HG02840 (cell line): ENCODE results near the gene HLA-A.
"Not testable (repeated sequence)": the region's sequence is repeated elsewhere in the genome, so short reads cannot be mapped to it uniquely, and the experiment has no call there.

Source experiments
- ATAC-seq: cut with Tn5 transposase; IDR thresholded peaks from one replicate; pipeline ENCODE4 v1.9.1; 2021; ENCODE audit warnings: mild to moderate bottlenecking, moderate library complexity, moderate number of reproducible peaks; ENCODE audit not compliant: unreplicated experiment, low FRiP score

HLA-A gene

GRCh38 chr6:29942275-29943052 is at the start of gene HLA-A:
TSS of gene HLA-A (plus strand) at chr6:29942532. CDS start at chr6:29942554, 22 bp downstream.
- ATAC-seq: peak; percentile 86

DNA sequence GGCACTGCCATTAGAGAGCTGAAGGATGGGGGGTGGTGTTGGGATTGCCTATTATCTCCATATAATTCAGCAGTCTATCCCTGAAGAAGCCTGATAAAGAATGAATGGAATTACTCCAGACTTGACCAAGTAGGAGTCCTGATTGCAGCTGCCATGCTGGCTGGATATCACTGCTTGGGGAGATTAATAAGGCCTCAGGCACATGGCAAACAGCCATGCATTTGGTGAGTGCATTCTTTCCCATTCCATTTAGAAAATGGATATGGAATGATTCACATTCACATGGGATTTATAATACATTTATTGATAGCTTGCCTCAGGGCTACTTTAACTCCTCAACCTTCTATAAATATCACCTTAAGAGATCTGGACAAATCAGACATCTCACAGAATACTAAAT is 49.6 kb upstream of the HLA-A start:
- no peak for ATAC-seq

DNA sequence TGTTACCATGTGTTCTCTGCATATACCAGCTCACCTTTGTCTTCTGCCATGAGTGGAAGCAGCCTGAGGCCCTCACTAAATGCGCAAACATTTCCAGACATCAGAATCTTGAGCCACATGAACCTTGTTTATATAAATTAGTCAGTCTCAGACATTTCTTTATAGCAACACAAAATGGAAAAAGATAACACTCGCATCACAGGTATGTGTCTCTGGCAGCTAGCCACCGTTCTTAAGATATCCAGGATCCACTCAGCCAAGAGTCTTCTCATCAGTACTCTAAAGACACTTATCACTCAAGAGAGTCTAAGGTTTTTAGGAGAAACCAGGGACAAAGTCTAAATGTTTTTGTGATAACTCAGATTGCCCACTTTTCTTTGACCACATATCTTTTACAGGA is 43.1 kb upstream of the HLA-A start:
- ATAC-seq: no peak

DNA sequence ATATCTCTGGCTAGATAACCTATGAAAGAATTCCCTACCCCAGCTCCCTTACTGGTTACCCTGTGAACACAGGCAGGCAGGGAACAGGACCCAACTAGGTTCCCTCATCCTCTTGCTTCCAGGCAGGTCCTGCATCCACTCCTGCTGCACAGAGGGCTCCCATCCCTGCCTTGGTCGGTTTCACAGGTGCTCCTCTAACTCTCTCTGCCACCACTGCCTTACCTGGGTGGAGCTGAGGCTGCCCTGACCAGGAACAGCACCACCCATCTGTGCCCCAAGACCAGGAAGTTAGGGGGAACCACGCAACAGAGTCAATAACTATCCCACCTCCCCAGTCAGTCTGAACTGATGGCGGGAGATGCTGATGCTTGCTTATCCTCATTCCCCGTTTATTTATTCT is 37.0 kb upstream of the HLA-A start:
- no peak for ATAC-seq

GRCh38 chr6:29907637-29908340 is 34.5 kb upstream of the HLA-A start:
- ATAC-seq: no peak

DNA sequence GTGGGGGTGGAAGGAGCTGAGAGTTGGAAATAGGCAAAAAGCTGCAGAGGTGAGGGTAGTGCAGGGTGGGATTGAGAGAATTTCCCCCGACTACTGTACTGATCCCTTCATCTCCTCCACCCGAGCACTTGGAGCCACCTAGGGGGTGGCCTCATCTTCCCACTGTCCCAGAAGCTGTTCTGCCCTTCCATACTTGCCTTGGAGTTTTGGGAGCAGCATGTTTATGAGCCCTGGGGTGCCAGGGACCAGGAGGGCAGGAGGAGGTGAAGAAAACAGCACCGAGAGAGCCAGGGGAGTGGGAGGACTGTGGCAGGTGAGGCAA is 34.0 kb upstream of the HLA-A start:
- ATAC-seq: no peak

GRCh38 chr6:29908710-29909109 is 33.6 kb upstream of the HLA-A start:
- no peak for ATAC-seq

DNA sequence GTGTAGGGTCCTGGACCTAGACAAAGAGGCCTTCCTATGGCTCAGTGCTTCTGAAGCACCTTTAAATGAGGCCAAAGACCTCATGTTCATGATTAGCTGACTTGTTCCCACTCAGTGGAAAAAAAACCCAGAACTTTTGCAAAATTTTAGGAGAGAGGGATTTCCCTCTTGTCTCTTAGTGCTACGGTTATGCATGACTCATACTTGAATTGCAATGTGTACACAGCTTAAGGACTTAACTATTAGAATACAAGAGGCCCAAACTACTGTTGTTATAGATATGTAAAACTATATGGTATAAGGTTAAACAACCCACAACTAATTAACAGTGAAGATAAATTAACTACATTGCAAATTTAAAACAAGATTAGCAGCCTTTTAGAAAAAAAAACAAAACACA is 32.3 kb upstream of the HLA-A start:
- ATAC-seq: no peak

GRCh38 chr6:29912840-29913239 is 29.5 kb upstream of the HLA-A start:
- no peak for ATAC-seq

GRCh38 chr6:29916741-29917140 is 25.6 kb upstream of the HLA-A start:
- no peak for ATAC-seq

GRCh38 chr6:29917857-29918256 is 24.5 kb upstream of the HLA-A start:
- no peak for ATAC-seq

DNA sequence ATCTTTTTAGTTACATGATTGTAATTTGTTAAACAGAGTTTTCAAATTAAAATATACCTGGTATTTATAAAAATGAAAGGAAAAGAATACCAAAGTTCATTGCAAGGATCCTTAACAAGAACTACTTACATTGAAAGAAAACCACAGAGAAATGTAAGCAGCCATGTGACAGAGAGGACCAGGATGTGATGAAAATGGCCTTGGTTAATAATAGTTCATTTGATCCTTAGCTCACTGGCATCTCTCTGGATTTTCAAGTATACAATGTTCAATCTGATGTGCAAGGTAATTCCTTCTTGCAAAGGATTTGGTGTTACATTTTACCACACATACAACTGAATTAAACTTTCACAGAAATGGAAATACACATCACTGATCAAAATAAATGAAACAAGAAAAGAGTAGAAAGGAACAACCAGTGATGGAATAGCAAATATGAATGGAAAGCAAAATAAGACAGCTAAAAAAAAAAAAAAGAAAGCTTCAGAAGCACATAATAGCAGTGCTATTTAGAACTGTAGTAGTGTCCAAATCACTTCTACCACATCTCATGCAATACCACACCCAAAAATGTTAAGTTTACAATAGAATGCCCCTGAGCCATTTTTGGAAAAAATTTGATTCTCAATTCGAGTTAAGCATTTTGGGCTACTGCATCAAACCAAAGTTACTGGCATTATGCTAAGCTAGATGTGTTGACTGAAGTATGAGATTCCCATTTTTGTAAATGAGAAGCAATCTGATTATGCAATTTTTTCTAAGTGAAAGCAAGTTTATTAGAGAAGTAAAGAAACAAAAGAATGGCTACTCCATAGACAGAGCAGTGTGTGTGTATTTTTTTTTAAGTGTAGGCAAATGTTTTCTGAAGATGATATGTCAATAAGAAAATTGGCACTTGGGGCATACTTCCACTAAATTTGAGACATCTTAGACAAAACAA is 22.6 kb upstream of the HLA-A start:
- no peak for ATAC-seq

- no peak for ATAC-seq
Observed at GRCh38 chr6:29924287-29924686, 18.0 kb upstream of the HLA-A start.

DNA sequence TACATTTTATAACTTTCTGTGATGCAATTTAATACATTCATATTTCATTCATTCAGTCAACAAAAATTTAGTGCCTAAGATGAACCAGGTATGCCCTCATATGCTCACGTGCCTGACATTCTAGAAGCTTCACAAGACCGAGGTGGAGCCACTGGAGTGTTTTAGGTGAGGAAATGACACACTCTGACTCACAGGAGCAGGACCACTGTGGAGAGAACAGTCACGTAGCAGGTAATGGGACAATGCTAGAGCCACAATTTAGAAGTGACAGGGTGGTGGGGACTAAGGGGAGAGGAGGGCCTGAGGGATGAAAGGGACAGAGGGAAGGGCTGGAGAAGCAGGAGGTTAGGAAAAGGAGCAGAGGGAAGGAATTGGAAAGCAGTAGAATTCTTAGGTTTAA is 17.6 kb upstream of the HLA-A start:
- no peak for ATAC-seq

GRCh38 chr6:29925321-29925720 is 17.0 kb upstream of the HLA-A start:
- no peak for ATAC-seq

DNA sequence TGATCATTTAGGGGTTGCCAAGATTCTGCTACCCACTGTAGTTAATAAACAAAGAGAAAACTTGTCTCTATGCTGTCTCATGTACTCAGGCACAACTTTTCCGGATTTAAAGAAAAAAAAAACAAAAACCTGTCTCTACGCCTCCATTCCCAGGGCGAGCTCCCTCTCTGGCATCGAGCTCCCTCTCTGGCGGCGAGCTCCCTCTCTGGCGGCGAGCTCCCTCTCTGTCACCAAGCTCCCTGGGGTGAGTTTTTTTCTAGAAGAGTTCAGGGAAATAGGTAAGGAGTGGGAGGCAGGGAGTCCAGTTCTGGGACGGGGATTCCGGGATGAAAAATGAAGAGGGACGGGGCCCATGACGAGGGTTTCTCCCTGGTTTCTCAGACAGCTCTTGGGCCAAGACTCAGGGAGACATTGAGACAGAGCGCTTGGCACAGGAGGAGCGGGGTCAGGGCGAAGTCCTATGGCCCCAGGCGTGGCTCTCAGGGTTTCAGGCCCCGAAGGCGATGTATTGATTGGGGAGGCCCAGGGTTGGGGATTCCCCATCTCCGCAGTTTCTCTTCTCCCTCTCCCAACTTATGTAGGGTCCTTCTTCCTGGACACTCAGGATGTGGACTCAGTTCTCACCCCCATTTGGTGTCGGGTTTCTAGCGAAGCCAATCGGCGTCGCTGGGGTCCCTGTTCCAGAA is 16.5 kb upstream of the HLA-A start:
- no peak for ATAC-seq

DNA sequence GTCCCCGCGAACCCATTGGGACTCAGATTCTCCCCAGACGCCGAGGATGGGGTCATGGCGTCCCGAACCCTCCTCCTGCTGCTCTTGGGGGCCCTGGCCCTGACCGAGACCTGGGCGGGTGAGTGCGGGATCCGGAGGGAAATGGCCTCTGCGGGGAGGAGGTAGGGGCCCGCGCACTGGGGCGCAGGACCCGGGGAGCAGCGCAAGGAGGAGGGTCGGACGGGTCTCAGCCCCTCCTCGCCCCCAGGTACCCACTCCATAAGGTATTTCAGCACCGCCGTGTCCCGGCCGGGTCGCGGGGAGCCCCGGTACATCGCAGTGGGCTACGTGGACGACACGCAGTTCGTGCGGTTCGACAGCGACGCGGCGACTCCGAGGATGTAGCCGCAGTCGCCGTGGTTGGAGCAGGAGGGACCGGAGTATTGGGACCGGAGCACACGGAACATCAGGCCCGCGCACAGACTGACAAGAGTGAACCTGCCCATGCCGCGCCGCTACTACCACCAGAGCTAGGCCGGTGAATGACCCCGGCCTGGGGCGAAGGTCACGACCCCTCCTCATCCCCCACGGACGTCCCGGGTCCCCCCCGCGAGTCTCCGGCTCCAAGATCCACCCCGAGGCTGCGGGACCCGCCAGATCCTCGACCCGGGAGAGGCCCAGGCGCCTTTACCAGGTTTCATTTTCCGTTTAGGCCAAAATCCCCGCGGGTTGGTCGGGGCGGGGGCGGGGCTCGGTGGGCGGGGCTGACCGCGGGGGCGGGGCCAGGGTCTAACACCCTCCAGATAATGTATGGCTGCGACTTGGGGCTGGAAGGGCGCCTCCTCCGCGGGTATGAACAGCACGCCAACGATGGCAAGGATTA is 15.7 kb upstream of the HLA-A start:
- ATAC-seq: peak; percentile 47

- ATAC-seq: no peak
Observed at GRCh38 chr6:29927275-29927569, 15.1 kb upstream of the HLA-A start.

- no peak for ATAC-seq
Observed at GRCh38 chr6:29927841-29928388, 14.4 kb upstream of the HLA-A start.

GRCh38 chr6:29930047-29930446 is 12.3 kb upstream of the HLA-A start:
- not testable (repeated sequence) for ATAC-seq
